NB4 (cell line): ENCODE results near the gene POU6F2.

Experiments
- DNase-seq: peaks from one replicate; pipeline ENCODE4 v3.0.0; 2010; ENCODE audit warnings: low read depth
- H3K4me3 ChIP-seq: one replicate; pipeline ENCODE4 v1.5.1; 2011; ENCODE audit warnings: mild to moderate bottlenecking, low read depth, low read length, moderate library complexity
- CTCF ChIP-seq: IDR thresholded peaks from one replicate; pipeline ENCODE4 v1.5.1; 2012; ENCODE audit warnings: low read depth, low read length
- MAX ChIP-seq: IDR thresholded peaks from 2 replicates; pipeline ENCODE4 v1.6.1; 2011; ENCODE audit warnings: low read depth, low read length
- MYC ChIP-seq: IDR thresholded peaks from 2 replicates; pipeline ENCODE4 v1.6.1; 2011; ENCODE audit warnings: low read depth, low read length
- POLR2A ChIP-seq: IDR thresholded peaks from 2 replicates; pipeline ENCODE4 v1.6.1; 2011; ENCODE audit warnings: mild to moderate bottlenecking; ENCODE audit not compliant: insufficient read length; ENCODE audit errors: extremely low read depth

Gene POU6F2

GRCh38 chr7:39164887-39165286 is 187.2 kb downstream of the POU6F2 start:
- TF ChIP-seq CTCF (no peak), MYC (no peak), POLR2A (no peak), MAX (no peak)
- H3K4me3 ChIP-seq, result no peak overlapping the region
- no peak for DNase-seq

GRCh38 chr7:39168403-39169098 is 190.8 kb downstream of the POU6F2 start:
- DNase-seq, result no peak
- TF ChIP-seq MAX (no peak), POLR2A (no peak), MYC (no peak), CTCF (no peak)
- H3K4me3 ChIP-seq, result no peak overlapping the region

- TF ChIP-seq MYC, result no peak
- TF ChIP-seq POLR2A, result no peak
- TF ChIP-seq CTCF, result no peak
- TF ChIP-seq MAX, result no peak
- DNase-seq, result no peak
Measured at GRCh38 chr7:39172137-39172536, 194.4 kb downstream of the POU6F2 start.

GRCh38 chr7:39181398-39181797 is 203.7 kb downstream of the POU6F2 start:
- no peak for DNase-seq
- H3K4me3 ChIP-seq, result no peak overlapping the region
- no peak for TF ChIP-seq CTCF
- TF ChIP-seq MAX, result no peak
- no peak for TF ChIP-seq POLR2A
- TF ChIP-seq MYC, result no peak

More at GRCh38 chr7:39172137-39172536, 194.4 kb downstream of the POU6F2 start:
- no peak overlapping the region for H3K4me3 ChIP-seq

- no peak for DNase-seq
- no peak overlapping the region for H3K4me3 ChIP-seq
- no peak for TF ChIP-seq MYC
- no peak for TF ChIP-seq POLR2A
- no peak for TF ChIP-seq CTCF
- TF ChIP-seq MAX, result no peak
Measured at GRCh38 chr7:39183796-39184195, 206.1 kb downstream of the POU6F2 start.
